Endothelial cell (in vitro differentiated cells): Measurements from ENCODE around the gene GPHB5. TPM values are rescaled to one million over a fixed set of nuclear protein-coding genes. Genes with fewer than 3 reads are reported as not detected.

Source experiments
- DNase-seq: peaks from one replicate; pipeline ENCODE4 v3.0.0; 2021; ENCODE audit warnings: low spot score
- H3K27ac Mint-ChIP-seq: one replicate; pipeline ENCODE4 v1.8.0; 2021; ENCODE audit warnings: mixed read lengths, inconsistent platforms; ENCODE audit not compliant: unreplicated experiment
- H3K27me3 Mint-ChIP-seq: one replicate; pipeline ENCODE4 v1.8.0; 2021; ENCODE audit warnings: mild to moderate bottlenecking, moderate library complexity, mixed read lengths, inconsistent platforms; ENCODE audit not compliant: unreplicated experiment
- H3K36me3 Mint-ChIP-seq: one replicate; pipeline ENCODE4 v1.8.0; 2021; ENCODE audit warnings: mild to moderate bottlenecking, low read depth, mixed read lengths, inconsistent platforms; ENCODE audit not compliant: unreplicated experiment
- H3K4me1 Mint-ChIP-seq: one replicate; pipeline ENCODE4 v1.8.0; 2021; ENCODE audit warnings: mild to moderate bottlenecking, mixed read lengths, inconsistent platforms; ENCODE audit not compliant: unreplicated experiment
- H3K4me3 Mint-ChIP-seq: one replicate; pipeline ENCODE4 v1.8.0; 2021; ENCODE audit warnings: mild to moderate bottlenecking, mixed read lengths, inconsistent platforms; ENCODE audit not compliant: unreplicated experiment
- H3K9me3 Mint-ChIP-seq: one replicate; pipeline ENCODE4 v1.8.0; 2021; ENCODE audit warnings: mixed read lengths, inconsistent platforms; ENCODE audit not compliant: unreplicated experiment
- long read RNA-seq: library from polyadenylated mRNA; unstranded; transcript quantifications from one replicate; pipeline ENCODE4 v2.0.0, GENCODE V29; 2020; ENCODE audit not compliant: unreplicated experiment
- total RNA-seq: library from RNA; stranded (reverse); fragmentation: NEBNext Ultra II Directional; extraction: Animal tissue kit (Norgen Biotek cat#: 25700); gene quantifications from one replicate; pipeline ENCODE4 v1.2.1, GENCODE V29; 2021; ENCODE audit not compliant: unreplicated experiment
- TF ChIP-seq, protein P1 (sequence below): fragments of 200-600 bp; sonication (generic); IDR thresholded peaks from one replicate; pipeline ENCODE4 v1.5.0; 2021; ENCODE audit warnings: antibody characterized with exemption; ENCODE audit not compliant: unreplicated experiment

The GPHB5 gene, protein sequence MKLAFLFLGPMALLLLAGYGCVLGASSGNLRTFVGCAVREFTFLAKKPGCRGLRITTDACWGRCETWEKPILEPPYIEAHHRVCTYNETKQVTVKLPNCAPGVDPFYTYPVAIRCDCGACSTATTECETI
- not detected for total RNA-seq
- long read RNA-seq = 0 reads

DNA sequence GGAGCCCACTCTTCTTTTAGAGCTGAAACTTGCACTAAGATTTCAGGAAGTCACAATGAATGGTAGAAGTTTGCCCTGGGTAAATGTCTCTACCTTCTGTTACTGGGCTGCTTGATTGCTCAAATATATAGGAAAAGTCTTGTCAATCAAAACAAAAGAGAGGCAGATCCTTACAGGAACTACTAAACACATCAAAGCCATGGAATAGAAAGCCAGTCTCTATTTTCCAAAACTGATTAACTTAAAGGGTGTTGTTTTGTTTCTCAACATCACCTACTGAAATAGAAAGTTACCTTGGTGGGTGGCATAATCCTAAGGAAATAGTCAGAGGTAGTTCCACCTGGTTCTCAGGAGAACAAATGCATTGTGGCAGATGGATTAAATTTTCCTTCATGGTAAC, at the start of gene GPHB5:
Gene GPHB5 (minus strand): TSS at position 101 of the 400 bp plus-strand sequence. CDS start 1,086 bp downstream, outside the sequence.
- no peaks in the 10 kb centered on the region for H3K36me3 Mint-ChIP-seq
- DNase-seq = no peak
- no peaks in the 10 kb centered on the region for H3K9me3 Mint-ChIP-seq
- H3K27ac Mint-ChIP-seq = no peak within 1 kb of the TSS
- no peaks in the 10 kb centered on the region for H3K4me1 Mint-ChIP-seq
- TF ChIP-seq, protein P1, sequence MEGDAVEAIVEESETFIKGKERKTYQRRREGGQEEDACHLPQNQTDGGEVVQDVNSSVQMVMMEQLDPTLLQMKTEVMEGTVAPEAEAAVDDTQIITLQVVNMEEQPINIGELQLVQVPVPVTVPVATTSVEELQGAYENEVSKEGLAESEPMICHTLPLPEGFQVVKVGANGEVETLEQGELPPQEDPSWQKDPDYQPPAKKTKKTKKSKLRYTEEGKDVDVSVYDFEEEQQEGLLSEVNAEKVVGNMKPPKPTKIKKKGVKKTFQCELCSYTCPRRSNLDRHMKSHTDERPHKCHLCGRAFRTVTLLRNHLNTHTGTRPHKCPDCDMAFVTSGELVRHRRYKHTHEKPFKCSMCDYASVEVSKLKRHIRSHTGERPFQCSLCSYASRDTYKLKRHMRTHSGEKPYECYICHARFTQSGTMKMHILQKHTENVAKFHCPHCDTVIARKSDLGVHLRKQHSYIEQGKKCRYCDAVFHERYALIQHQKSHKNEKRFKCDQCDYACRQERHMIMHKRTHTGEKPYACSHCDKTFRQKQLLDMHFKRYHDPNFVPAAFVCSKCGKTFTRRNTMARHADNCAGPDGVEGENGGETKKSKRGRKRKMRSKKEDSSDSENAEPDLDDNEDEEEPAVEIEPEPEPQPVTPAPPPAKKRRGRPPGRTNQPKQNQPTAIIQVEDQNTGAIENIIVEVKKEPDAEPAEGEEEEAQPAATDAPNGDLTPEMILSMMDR = no peak
- no peak within 1 kb of the TSS for H3K4me3 Mint-ChIP-seq
- H3K27me3 Mint-ChIP-seq = no peaks in the 10 kb centered on the region

DNA sequence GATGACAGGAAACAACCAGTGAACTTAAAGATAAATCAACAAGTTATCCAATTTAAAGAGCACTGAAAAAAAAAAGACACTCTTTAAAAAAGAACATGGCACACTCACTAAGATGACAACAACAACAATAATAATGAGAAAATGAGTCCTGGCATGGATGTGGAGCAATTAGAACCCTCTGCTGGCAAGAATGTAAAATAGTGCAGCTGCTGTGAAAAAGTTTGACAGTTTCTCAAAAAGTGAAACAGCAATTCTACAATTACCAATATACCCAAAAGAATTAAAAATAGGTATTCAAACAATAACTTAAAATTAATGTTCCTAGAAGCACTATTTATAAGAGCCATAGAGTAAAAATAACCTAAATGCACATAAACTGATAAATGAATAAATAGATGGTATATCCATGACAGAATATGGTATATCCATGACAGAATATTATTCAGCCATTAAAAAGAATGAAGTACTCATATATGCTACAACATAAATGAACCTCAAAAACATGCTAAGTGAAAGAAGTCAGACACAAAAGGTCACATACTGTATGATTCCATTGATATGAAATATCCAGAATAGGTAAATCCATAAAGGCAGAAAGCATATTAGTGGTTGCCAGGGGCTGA, 49.1 kb upstream of the GPHB5 start:
- Mint-ChIP-seq H3K36me3 (no peaks in the 10 kb centered on the region), H3K4me3 (no peak overlapping the region), H3K27me3 (no peaks in the 10 kb centered on the region), H3K27ac (no peak overlapping the region), H3K4me1 (no peaks in the 10 kb centered on the region), H3K9me3 (no peaks in the 10 kb centered on the region)
- TF ChIP-seq, protein P1 = no peak
- no peak for DNase-seq

DNA sequence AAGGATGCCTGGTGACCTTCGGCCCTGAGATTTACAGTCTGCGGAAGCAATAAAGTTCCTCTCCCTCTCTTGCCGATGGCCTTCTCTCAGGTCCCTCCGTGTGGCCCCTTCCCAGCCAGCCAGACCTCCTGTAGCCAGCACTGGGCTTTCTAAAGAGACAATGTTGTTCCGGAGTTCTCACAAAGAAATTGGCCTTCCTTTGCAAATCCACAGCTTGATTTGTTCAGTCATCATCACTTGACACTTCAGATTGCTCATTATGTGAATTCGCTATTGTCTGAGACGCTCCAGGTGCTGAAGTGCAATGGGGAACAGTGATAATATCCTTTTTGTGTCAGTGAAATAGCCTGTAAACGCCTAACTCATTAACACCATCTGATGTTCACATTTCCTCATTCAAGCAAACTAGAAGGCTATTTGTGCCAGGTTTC, 43.7 kb upstream of the GPHB5 start:
- Mint-ChIP-seq H3K4me1 (peaks cover 6% of the 10 kb centered on the region), H3K27me3 (no peaks in the 10 kb centered on the region), H3K4me3 (no peak overlapping the region), H3K9me3 (no peaks in the 10 kb centered on the region), H3K36me3 (no peaks in the 10 kb centered on the region), H3K27ac (no peak overlapping the region)
- no peak for DNase-seq
- TF ChIP-seq, protein P1 = no peak

DNA sequence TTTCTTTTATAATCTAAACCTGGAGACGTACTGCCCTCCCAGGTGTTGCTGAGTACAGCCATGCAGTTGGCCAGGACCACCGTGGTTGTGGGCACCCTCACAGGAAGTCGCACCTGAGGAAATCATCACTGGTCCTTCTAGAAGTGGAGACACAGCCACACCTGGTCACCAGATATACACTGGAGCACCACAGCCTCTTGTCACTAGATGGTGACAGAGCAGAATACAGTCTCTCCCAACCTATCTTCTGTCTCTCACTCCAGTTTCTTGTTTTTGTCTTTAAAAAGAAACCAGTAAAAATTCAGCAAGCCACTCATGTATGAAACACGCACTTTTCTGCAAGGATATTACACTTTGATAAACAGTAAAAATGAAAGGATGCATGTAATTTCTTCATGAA, 43.1 kb upstream of the GPHB5 start:
- no peaks in the 10 kb centered on the region for H3K9me3 Mint-ChIP-seq
- H3K4me1 Mint-ChIP-seq = peaks cover 6% of the 10 kb centered on the region
- H3K36me3 Mint-ChIP-seq = no peaks in the 10 kb centered on the region
- TF ChIP-seq, protein P1 = no peak
- no peak overlapping the region for H3K4me3 Mint-ChIP-seq
- DNase-seq = no peak
- H3K27ac Mint-ChIP-seq = no peak overlapping the region
- H3K27me3 Mint-ChIP-seq = no peaks in the 10 kb centered on the region

DNA sequence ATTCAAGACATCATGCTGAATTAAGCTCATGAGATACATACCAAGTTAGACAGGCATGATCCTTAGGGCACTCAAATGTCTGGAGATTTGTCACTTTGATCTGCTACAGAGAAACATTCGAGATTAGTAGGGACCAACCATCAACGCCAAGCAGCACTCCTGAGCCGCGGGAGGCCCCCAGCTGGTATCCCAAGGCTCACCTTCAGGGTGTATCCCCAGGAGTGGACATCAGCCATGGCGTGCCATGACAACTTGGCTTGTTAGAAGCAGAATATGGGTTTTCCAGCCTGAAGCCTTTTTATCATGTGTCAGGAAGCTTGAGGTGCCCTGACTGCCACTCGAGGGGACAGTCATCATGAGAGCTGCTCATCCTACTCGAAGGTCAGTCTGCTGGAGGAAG, 39.1 kb upstream of the GPHB5 start:
- TF ChIP-seq, protein P1 = no peak
- Mint-ChIP-seq H3K4me1 (peaks cover 6% of the 10 kb centered on the region), H3K27ac (no peak overlapping the region), H3K36me3 (no peaks in the 10 kb centered on the region), H3K4me3 (no peak overlapping the region), H3K9me3 (no peaks in the 10 kb centered on the region), H3K27me3 (peaks cover 4% of the 10 kb centered on the region)
- no peak for DNase-seq
